ENCODE results near the gene NEK2. TPM values are rescaled to one million over a fixed set of nuclear protein-coding genes. Genes with fewer than 3 reads are reported as not detected.

The NEK2 gene
- total RNA-seq, 1 experiment from 2014 or later, result 45.7 TPM

GRCh38 chr1:211705467-211706091 lies 30.2 kb upstream of the NEK2 start:
- BruUV-seq (replicated peaks), result no TSS peak
- no peaks in the 10 kb centered on the region for H3K27me3 ChIP-seq (replicated peaks; ENCODE audit: insufficient read depth, low read depth, low read length, poor library complexity)
- no peak overlapping the region for H3K4me3 ChIP-seq (ENCODE audit: low read depth, low read length, poor library complexity, severe bottlenecking)
- ChIA-PET CTCF (no interaction called here), POLR2A (ENCODE audit: low non-redundant PET) (no interaction called here)
- no peak for TF ChIP-seq CTCF (conservative IDR thresholded peaks at IDR 0.05; ENCODE audit: low read depth, low read length)
- TF ChIP-seq EZH2 (IDR thresholded peaks at IDR 0.05; ENCODE audit: borderline replicate concordance, low read depth, low read length, poor library complexity, severe bottlenecking), result no peak
- intact Hi-C loops (cut with micrococcal nuclease; ENCODE audit: unreplicated experiment), result no loop called here
- peaks cover 13% of the 10 kb centered on the region for H3K4me1 ChIP-seq (ENCODE audit: insufficient read depth, low read length, poor library complexity, severe bottlenecking)
- no peak for DNase-seq (ENCODE audit: low spot score)
- no peak overlapping the region for H3K27ac ChIP-seq (ENCODE audit: low read depth, low read length, poor library complexity, severe bottlenecking)
- H3K9me3 ChIP-seq (ENCODE audit: low read depth, low read length, poor library complexity, severe bottlenecking), result no peaks in the 10 kb centered on the region
- H3K36me3 ChIP-seq (ENCODE audit: insufficient read depth, low read length, poor library complexity, severe bottlenecking), result no peaks in the 10 kb centered on the region

- no TSS peak for BruUV-seq (replicated peaks)
- no peak overlapping the region for H3K27ac ChIP-seq (ENCODE audit: low read depth, low read length, poor library complexity, severe bottlenecking)
These were observed 29.1 kb upstream of the NEK2 start for GRCh38 chr1:211704543-211704942.

GRCh38 chr1:211703812-211704537 lies 28.6 kb upstream of the NEK2 start:
- H3K27ac ChIP-seq (ENCODE audit: low read depth, low read length, poor library complexity, severe bottlenecking), result no peak overlapping the region
- DNase-seq (ENCODE audit: low spot score), result no peak
- H3K27me3 ChIP-seq (replicated peaks; ENCODE audit: insufficient read depth, low read depth, low read length, poor library complexity), result no peaks in the 10 kb centered on the region
- CTCF ChIA-PET, result no interaction called here
- no peaks in the 10 kb centered on the region for H3K36me3 ChIP-seq (ENCODE audit: insufficient read depth, low read length, poor library complexity, severe bottlenecking)
- H3K4me3 ChIP-seq (ENCODE audit: low read depth, low read length, poor library complexity, severe bottlenecking), result no peak overlapping the region
- POLR2A ChIA-PET (ENCODE audit: low non-redundant PET), result no interaction called here
- H3K4me1 ChIP-seq (ENCODE audit: insufficient read depth, low read length, poor library complexity, severe bottlenecking), result peaks cover 8% of the 10 kb centered on the region
- TF ChIP-seq CTCF (conservative IDR thresholded peaks at IDR 0.05; ENCODE audit: low read depth, low read length) (no peak), EZH2 (IDR thresholded peaks at IDR 0.05; ENCODE audit: borderline replicate concordance, low read depth, low read length, poor library complexity, severe bottlenecking) (no peak)
- intact Hi-C loops (cut with micrococcal nuclease; ENCODE audit: unreplicated experiment), result no loop called here
- H3K9me3 ChIP-seq (ENCODE audit: low read depth, low read length, poor library complexity, severe bottlenecking), result no peaks in the 10 kb centered on the region
- BruUV-seq (replicated peaks), result no TSS peak

More at GRCh38 chr1:211704543-211704942, 29.1 kb upstream of the NEK2 start:
- no peaks in the 10 kb centered on the region for H3K9me3 ChIP-seq (ENCODE audit: low read depth, low read length, poor library complexity, severe bottlenecking)
- H3K4me1 ChIP-seq (ENCODE audit: insufficient read depth, low read length, poor library complexity, severe bottlenecking), result peaks cover 13% of the 10 kb centered on the region
- no peaks in the 10 kb centered on the region for H3K27me3 ChIP-seq (replicated peaks; ENCODE audit: insufficient read depth, low read depth, low read length, poor library complexity)
- H3K36me3 ChIP-seq (ENCODE audit: insufficient read depth, low read length, poor library complexity, severe bottlenecking), result no peaks in the 10 kb centered on the region
- TF ChIP-seq EZH2 (IDR thresholded peaks at IDR 0.05; ENCODE audit: borderline replicate concordance, low read depth, low read length, poor library complexity, severe bottlenecking) (no peak), CTCF (conservative IDR thresholded peaks at IDR 0.05; ENCODE audit: low read depth, low read length) (no peak)
- ChIA-PET POLR2A (ENCODE audit: low non-redundant PET) (no interaction called here), CTCF (no interaction called here)
- no peak for DNase-seq (ENCODE audit: low spot score)
- no peak overlapping the region for H3K4me3 ChIP-seq (ENCODE audit: low read depth, low read length, poor library complexity, severe bottlenecking)
- intact Hi-C loops (cut with micrococcal nuclease; ENCODE audit: unreplicated experiment), result no loop called here
